ENCODE data around the gene GRIK4.

Gene GRIK4

GRCh38 chr11:120527111-120527761 lies 15.7 kb downstream of the GRIK4 start:
- no peak for DNase-seq

- no peak for DNase-seq
Measured at GRCh38 chr11:120528749-120529148, 17.2 kb downstream of the GRIK4 start.

- DNase-seq: no peak
Measured at GRCh38 chr11:120529214-120529613, 17.7 kb downstream of the GRIK4 start.

- DNase-seq: no peak
Measured at GRCh38 chr11:120529911-120530310, 18.4 kb downstream of the GRIK4 start.

- DNase-seq: no peak
Measured at GRCh38 chr11:120532082-120532831, 20.7 kb downstream of the GRIK4 start.

- DNase-seq: no peak
Measured at GRCh38 chr11:120532832-120533196, 21.3 kb downstream of the GRIK4 start.

- DNase-seq: no peak
Measured at GRCh38 chr11:120536091-120536796, 24.7 kb downstream of the GRIK4 start.

GRCh38 chr11:120536797-120537169 lies 25.2 kb downstream of the GRIK4 start:
- no peak for DNase-seq

- DNase-seq: no peak
Measured at GRCh38 chr11:120537996-120538395, 26.4 kb downstream of the GRIK4 start.

GRCh38 chr11:120538707-120539106 lies 27.2 kb downstream of the GRIK4 start:
- no peak for DNase-seq

GRCh38 chr11:120539667-120540369 lies 28.3 kb downstream of the GRIK4 start:
- no peak for DNase-seq

GRCh38 chr11:120540744-120541465 lies 29.4 kb downstream of the GRIK4 start:
- DNase-seq: no peak

- DNase-seq: no peak
Measured at GRCh38 chr11:120543521-120544215, 32.1 kb downstream of the GRIK4 start.

- DNase-seq: no peak
Measured at GRCh38 chr11:120545813-120546212, 34.3 kb downstream of the GRIK4 start.

- no peak for DNase-seq
Measured at GRCh38 chr11:120546312-120547205, 35.0 kb downstream of the GRIK4 start.

- DNase-seq: no peak
Measured at GRCh38 chr11:120547316-120547715, 35.8 kb downstream of the GRIK4 start.

GRCh38 chr11:120547811-120548681 lies 36.5 kb downstream of the GRIK4 start:
- no peak for DNase-seq

GRCh38 chr11:120548682-120549209 lies 37.2 kb downstream of the GRIK4 start:
- DNase-seq: no peak

- DNase-seq: no peak
Measured at GRCh38 chr11:120549346-120549745, 37.8 kb downstream of the GRIK4 start.

- DNase-seq: no peak
Measured at GRCh38 chr11:120550007-120550406, 38.5 kb downstream of the GRIK4 start.

Measured in stimulated activated CD4-positive, alpha-beta T cell treated with anti-CD3 and anti-CD28 coated beads, Interleukin-12 subunit alpha, Interleukin-12 subunit beta, amount 100 ng/mL, for 4 hours (primary cell).